HEK293 (cell line): ENCODE data around the gene POFUT2.

Source experiments
- CTCF ChIA-PET: fragments of 350-600 bp; formaldehyde crosslinking; extraction: SDS; loops from one replicate; lab custom pipeline; 2021; ENCODE audit warnings: antibody characterized with exemption; lab: Yijun Ruan, JAX
- POLR2A ChIA-PET: fragments of 300-600 bp; formaldehyde crosslinking; extraction: SDS; loops from one replicate; lab custom pipeline; 2020; ENCODE audit warnings: antibody characterized with exemption, inconsistent platforms; lab: Yijun Ruan, JAX
- H3K27ac ChIP-seq: fragments of 200-500 bp; sonication (Bioruptor generic); 2 replicates; pipeline ENCODE4 v1.5.1; 2014; ENCODE audit warnings: low read depth, low read length, control low read depth, inconsistent platforms; ENCODE audit errors: extremely low read depth
- H3K36me3 ChIP-seq, 2 experiments: fragments of 200-500 bp in 1 of 2; sonication (Bioruptor generic) in 1 of 2; 1 replicate in 1 of 2; 2 replicates in 1 of 2; pipeline ENCODE4 v1.5.1; 2014 to 2017; ENCODE audit warnings: inconsistent platforms in 2 of 2, low read length in 2 of 2; ENCODE audit not compliant: control insufficient read depth in 2 of 2, insufficient read depth in 1 of 2
- H3K4me1 ChIP-seq: fragments of 200-500 bp; sonication (Bioruptor generic); 2 replicates; pipeline ENCODE4 v1.5.1; 2014; ENCODE audit warnings: mild to moderate bottlenecking, low read length, inconsistent platforms; ENCODE audit not compliant: control insufficient read depth, insufficient read depth
- H3K4me3 ChIP-seq: 2 replicates; pipeline ENCODE4 v1.5.1; 2011; ENCODE audit warnings: low read depth, mild to moderate bottlenecking, control low read depth, low read length, moderate library complexity
- H3K9me3 ChIP-seq: fragments of 200-500 bp; sonication (Bioruptor generic); 2 replicates; pipeline ENCODE4 v1.5.1; 2014; ENCODE audit warnings: low read depth, low read length, inconsistent platforms; ENCODE audit not compliant: control insufficient read depth, insufficient read depth
- GLI4 ChIP-seq: fragments of 450-650 bp; formaldehyde crosslinking; IDR thresholded peaks from 2 replicates; pipeline ENCODE4 v1.5.1; 2016; ENCODE audit warnings: missing biosample characterization, missing genetic modification characterization
- GLIS1 ChIP-seq: fragments of 450-650 bp; formaldehyde crosslinking; IDR thresholded peaks from 2 replicates; pipeline ENCODE4 v1.5.1; 2016; ENCODE audit warnings: missing biosample characterization, missing genetic modification characterization
- MYNN ChIP-seq: fragments of 450-650 bp; formaldehyde crosslinking; IDR thresholded peaks from 2 replicates; pipeline ENCODE4 v1.5.1; 2016; ENCODE audit warnings: missing biosample characterization, missing genetic modification characterization, borderline replicate concordance
- TRIM28 ChIP-seq: IDR thresholded peaks from 2 replicates; pipeline ENCODE4 v1.6.1; 2011; ENCODE audit warnings: low read length, control low read depth, borderline replicate concordance
- ZBTB17 ChIP-seq: fragments of 450-650 bp; formaldehyde crosslinking; IDR thresholded peaks from 2 replicates; pipeline ENCODE4 v1.5.1; 2016; ENCODE audit warnings: missing biosample characterization, missing genetic modification characterization
- ZFP41 ChIP-seq: fragments of 450-650 bp; formaldehyde crosslinking; IDR thresholded peaks from 2 replicates; pipeline ENCODE4 v1.5.1; 2016; ENCODE audit warnings: missing biosample characterization, missing genetic modification characterization, borderline replicate concordance
- ZNF211 ChIP-seq: fragments of 450-650 bp; formaldehyde crosslinking; IDR thresholded peaks from 2 replicates; pipeline ENCODE4 v1.5.1; 2016; ENCODE audit warnings: low read depth, missing biosample characterization, missing genetic modification characterization
- ZNF221 ChIP-seq: fragments of 450-650 bp; formaldehyde crosslinking; IDR thresholded peaks from 2 replicates; pipeline ENCODE4 v1.5.1; 2017; ENCODE audit warnings: missing biosample characterization, missing genetic modification characterization, borderline replicate concordance
- ZSCAN16 ChIP-seq: fragments of 450-650 bp; formaldehyde crosslinking; IDR thresholded peaks from 2 replicates; pipeline ENCODE4 v1.5.1; 2016; ENCODE audit warnings: missing biosample characterization, missing genetic modification characterization
- TF ChIP-seq, protein P1 (sequence below): fragments of 450-650 bp; formaldehyde crosslinking; IDR thresholded peaks from 2 replicates; pipeline ENCODE4 v1.5.1; 2017; ENCODE audit warnings: missing biosample characterization, missing genetic modification characterization
- TF ChIP-seq, protein P2 (sequence below): fragments of 450-650 bp; formaldehyde crosslinking; IDR thresholded peaks from 2 replicates; pipeline ENCODE4 v1.5.1; 2016; ENCODE audit warnings: missing biosample characterization, missing genetic modification characterization
- TF ChIP-seq, protein P3 (sequence below): fragments of 450-650 bp; formaldehyde crosslinking; IDR thresholded peaks from 2 replicates; pipeline ENCODE4 v1.5.1; 2016; ENCODE audit warnings: missing biosample characterization, missing genetic modification characterization

The POFUT2 gene

DNA sequence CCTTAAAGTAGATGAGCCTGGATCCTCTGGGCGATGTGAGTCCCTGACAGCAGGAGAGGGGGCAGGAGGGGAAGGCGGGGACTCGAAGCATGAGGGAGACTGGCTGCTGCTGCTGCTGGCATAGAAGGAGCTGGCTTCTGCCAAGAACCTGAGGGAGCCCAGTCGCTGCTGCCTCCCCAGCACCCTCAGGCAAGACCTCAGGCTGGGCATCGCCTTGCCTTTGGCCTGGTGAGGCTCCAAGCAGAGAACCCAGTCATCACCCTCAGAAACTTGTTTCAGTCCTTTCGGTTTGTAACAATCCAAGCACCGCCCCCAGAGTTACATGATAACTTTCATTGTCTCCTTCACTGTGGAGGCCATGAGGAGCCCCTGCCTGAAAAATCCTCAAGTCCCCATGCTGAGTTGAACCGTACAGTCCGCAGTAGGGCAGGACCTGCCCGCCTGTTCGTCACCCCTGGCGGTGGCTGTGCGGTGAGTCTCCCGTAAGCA lies 38.8 kb downstream of the POFUT2 start (continued):
- TF ChIP-seq ZFP41 (tag by site-specific recombination) = no peak
- TF ChIP-seq GLIS1 (tag by site-specific recombination) = peak; percentile 21; the same call in 1 of the 2 replicates

DNA sequence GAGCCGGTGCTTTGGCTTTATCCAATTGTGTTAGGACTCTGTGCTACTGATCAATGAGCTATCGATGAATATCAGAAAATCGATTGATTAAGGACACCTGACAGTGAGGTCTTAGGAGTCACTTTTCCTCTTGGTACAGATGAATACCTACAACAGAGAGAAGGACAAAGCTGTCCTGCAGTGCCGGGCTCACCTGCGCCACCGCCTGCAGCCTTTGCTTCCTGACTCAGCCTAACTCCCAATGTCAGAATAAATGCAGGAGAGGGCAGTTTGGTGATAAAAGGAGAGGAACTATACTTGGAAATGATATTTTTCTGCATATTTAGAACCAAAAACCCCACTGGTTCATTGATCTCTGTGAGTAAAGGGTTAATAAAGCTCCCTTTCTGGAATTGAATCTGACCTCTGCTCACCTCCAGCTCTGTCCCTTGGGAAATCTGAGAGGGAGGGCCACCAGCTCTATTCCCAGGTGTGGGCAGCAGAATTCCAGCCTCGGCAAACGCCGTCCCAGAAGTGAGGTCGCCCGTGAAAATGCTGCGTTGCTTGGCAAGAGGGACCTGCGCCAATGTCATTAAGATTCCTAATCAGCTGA lies 39.3 kb downstream of the POFUT2 start:
- CTCF ChIA-PET = interaction anchor here (0.8 to 2.0 kb wide), 2 partner anchors 111 to 533 kb away, joined by 4 to 11 read pairs; no protein-coding TSS in a partner anchor
- H3K36me3 ChIP-seq = no peaks in the 10 kb centered on the region
- no peak overlapping the region for H3K4me3 ChIP-seq
- no peak overlapping the region for H3K27ac ChIP-seq
- no peaks in the 10 kb centered on the region for H3K9me3 ChIP-seq
- TF ChIP-seq ZBTB17 (tag by site-specific recombination) = peak; percentile 22; the same call in 1 of the 2 replicates
- TF ChIP-seq, protein P1, sequence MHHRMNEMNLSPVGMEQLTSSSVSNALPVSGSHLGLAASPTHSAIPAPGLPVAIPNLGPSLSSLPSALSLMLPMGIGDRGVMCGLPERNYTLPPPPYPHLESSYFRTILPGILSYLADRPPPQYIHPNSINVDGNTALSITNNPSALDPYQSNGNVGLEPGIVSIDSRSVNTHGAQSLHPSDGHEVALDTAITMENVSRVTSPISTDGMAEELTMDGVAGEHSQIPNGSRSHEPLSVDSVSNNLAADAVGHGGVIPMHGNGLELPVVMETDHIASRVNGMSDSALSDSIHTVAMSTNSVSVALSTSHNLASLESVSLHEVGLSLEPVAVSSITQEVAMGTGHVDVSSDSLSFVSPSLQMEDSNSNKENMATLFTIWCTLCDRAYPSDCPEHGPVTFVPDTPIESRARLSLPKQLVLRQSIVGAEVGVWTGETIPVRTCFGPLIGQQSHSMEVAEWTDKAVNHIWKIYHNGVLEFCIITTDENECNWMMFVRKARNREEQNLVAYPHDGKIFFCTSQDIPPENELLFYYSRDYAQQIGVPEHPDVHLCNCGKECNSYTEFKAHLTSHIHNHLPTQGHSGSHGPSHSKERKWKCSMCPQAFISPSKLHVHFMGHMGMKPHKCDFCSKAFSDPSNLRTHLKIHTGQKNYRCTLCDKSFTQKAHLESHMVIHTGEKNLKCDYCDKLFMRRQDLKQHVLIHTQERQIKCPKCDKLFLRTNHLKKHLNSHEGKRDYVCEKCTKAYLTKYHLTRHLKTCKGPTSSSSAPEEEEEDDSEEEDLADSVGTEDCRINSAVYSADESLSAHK (tag by site-specific recombination) = no peak
- TF ChIP-seq, protein P2, sequence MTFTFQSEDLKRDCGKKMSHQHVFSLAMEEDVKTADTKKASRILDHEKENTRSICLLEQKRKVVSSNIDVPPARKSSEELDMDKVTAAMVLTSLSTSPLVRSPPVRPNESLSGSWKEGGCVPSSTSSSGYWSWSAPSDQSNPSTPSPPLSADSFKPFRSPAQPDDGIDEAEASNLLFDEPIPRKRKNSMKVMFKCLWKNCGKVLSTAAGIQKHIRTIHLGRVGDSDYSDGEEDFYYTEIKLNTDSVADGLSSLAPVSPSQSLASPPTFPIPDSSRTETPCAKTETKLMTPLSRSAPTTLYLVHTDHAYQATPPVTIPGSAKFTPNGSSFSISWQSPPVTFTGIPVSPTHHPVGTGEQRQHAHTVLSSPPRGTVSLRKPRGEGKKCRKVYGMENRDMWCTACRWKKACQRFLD (tag by site-specific recombination) = no peak
- no peak for TF ChIP-seq ZNF211 (tag by site-specific recombination)
- no peak for TF ChIP-seq ZSCAN16 (tag by site-specific recombination)
- TF ChIP-seq MYNN (tag by site-specific recombination) = no peak
- TF ChIP-seq, protein P3, sequence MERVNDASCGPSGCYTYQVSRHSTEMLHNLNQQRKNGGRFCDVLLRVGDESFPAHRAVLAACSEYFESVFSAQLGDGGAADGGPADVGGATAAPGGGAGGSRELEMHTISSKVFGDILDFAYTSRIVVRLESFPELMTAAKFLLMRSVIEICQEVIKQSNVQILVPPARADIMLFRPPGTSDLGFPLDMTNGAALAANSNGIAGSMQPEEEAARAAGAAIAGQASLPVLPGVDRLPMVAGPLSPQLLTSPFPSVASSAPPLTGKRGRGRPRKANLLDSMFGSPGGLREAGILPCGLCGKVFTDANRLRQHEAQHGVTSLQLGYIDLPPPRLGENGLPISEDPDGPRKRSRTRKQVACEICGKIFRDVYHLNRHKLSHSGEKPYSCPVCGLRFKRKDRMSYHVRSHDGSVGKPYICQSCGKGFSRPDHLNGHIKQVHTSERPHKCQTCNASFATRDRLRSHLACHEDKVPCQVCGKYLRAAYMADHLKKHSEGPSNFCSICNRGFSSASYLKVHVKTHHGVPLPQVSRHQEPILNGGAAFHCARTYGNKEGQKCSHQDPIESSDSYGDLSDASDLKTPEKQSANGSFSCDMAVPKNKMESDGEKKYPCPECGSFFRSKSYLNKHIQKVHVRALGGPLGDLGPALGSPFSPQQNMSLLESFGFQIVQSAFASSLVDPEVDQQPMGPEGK (tag by site-specific recombination) = 0 out of 2 replicates have a peak, but pooled peaks have one; percentile 18
- 0 out of 2 replicates have a peak, but pooled peaks have one; percentile 48 for TF ChIP-seq TRIM28
- no peaks in the 10 kb centered on the region for H3K4me1 ChIP-seq
- POLR2A ChIA-PET = interaction anchor here (0.7 kb wide), 1 partner anchor 9 kb away, joined by 3 read pairs; no protein-coding TSS in a partner anchor

DNA sequence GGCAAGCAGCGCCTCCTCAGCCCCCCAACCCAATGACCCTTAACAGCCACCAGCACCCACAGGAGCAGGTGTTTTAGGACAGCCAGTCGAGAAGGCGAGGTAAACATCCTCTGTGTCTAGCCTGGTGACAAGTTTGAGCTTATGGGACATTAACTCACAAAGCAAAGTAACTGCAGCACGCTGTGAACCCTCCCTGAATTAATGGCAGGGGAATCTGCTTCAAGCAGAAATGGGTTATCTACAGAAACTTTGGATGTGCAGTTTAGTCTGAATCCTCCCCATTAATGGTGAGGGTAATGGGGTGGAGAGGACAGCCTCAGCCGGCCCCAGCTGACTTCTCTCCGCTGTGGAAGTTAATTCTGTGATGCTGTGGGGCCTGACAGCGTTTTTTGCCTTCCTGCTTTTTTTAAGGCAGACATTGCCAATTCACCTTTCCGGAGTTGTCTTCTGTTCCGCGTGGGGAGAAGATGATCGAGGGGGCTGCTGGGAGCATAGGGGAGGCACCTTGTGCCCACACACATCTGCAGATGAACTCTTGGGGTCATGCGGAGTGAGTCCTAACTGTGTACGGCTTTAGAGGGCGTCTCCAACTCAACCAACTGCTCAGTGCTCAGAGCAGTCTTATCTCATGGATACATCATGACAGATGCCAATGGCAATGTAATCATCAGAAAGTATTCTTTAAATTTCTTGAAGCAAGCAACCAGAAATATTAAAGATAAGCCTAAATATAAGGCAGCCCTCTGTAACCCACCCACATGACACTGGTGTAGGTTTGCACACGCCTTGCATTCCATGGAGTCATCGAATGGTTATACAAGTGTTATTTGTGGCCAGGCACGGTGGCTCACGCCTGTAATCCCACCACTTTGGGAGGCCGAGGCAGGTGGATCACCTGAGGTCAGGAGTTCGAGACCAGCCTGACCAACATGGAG lies 41.0 kb downstream of the POFUT2 start:
- no peak for TF ChIP-seq ZNF221 (tag by site-specific recombination)
- no peak for TF ChIP-seq GLI4
- TF ChIP-seq, protein P2 (tag by site-specific recombination) = no peak
- no peak for TF ChIP-seq ZSCAN16 (tag by site-specific recombination)
- TF ChIP-seq, protein P1 (tag by site-specific recombination) = no peak
- TF ChIP-seq, all 188 proteins: peak for 0
- no peak overlapping the region for H3K4me3 ChIP-seq
- H3K36me3 ChIP-seq = no peaks in the 10 kb centered on the region
- ChIA-PET POLR2A (no interaction called here), CTCF (interaction anchor here (2.0 kb wide), 1 partner anchor 109 kb away, joined by 11 read pairs; no protein-coding TSS in a partner anchor)
- H3K27ac ChIP-seq = no peak overlapping the region
- H3K4me1 ChIP-seq = no peaks in the 10 kb centered on the region
- no peaks in the 10 kb centered on the region for H3K9me3 ChIP-seq
